Activated CD4-positive, alpha-beta T cell treated with anti-CD3 and anti-CD28 coated beads, Interleukin-2, Interleukin-6, amounts not matched to agents 100 ng/mL and 50 ng/mL, durations not matched to agents 16 hours and 8 hours (primary cell): ENCODE measurements around the gene HLCS.

ENCODE experiments used
- DNase-seq: peaks from one replicate; pipeline ENCODE4 v3.0.0-alpha.2; 2020

Gene HLCS

DNA sequence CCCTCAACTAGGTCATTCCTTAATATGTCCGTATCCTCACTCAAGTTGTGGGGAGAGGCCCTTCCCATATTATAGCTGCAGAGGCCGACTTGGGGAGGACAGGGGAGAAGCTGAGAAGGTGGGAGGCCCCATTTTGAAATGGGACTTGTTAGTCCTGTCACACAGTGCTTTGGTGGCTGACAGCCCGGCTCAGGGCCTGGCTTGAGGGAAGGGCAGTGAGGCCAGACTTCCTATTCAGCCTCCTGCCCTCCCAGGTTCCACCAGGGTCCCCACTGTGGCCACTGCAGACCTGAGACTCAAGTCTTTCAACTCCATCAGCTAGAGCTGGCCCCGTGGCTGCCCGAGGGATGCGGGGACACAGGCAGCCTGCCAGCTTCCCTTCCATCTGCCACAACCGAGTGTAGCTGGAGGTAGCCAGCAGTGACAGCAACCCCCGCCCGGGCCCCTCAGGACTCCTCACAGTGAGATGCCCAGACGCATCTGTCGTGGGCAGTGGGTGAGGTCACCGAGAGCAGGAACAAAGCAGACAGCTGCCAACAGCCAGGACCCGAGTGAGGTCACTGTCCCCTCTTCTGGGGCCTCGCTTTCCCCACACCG is 230.6 kb downstream of the HLCS start:
- no peak for DNase-seq

DNA sequence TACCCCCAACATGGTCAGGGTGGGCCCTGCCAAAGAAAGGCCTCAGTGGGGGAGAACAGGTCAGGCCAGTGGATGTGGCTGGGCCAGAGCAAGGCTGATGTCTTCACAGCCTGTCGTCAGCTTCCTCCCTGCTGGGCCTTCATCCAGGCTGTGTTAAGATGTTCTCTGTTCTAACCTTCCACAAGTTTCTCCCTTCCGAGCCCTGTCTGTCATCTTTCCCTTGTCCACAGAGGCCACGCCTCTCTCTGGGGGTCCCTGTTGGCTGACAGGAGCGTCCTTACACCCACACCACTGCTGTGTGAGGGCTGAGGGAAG is 231.3 kb downstream of the HLCS start:
- DNase-seq: no peak

DNA sequence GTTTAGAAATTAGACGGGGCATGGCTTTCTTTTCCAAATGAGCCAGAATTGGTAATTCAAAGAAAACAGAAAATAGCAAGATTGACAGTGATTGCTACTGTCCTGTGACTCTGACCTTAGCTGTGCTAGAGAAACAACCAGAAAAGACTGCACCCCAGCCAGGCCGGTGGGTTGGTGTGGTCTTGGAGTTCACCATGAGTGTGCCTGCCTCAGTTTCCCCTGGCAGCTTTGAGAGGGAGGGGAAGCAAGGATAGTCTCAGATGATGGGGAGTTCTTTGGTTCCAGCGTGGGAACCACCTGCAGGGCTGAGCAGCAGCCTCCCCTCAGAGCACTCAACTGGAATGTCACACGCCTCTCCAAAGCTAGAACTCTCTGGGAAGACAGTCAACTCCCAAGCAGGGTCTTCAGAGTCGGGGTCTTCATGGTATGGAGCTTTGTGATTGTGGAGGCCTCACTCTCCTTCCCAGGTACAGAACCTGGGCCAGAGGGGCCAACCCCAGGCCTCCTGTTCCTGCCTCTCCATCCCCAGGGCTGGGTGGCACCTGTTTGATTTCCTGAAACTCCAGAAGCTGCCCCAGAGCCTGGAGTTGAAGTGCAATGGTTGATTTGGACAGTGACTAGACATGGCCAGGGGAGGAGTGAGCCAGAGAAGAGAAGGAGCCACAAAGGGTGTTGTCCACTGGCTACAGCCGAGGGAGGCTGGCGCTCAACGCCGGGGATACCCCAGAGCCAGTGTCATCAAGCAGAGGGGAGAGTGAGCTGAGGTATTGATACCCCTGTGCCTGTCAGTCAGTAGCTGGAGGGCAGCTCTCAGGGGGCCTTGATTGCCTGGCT is 231.9 kb downstream of the HLCS start:
- no peak for DNase-seq

DNA sequence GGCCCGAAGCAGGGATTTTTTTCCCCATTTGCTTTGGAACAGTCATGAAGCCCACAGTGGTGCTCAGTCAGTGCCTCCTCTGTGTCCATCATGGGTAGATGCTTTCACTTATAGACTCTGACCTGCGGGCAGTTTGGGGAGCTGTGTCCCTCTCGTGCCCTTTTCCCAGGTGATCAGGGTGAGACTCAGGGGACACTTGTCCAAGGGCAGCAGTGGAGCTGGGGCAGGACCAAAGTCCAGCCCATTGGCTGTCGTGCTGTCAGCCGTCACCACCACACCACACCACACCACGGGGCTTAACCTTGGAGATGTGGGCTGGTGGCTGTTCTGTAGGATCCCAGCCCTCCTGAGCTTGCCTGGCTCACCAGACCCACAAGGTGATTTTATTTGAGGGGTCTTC is 232.6 kb downstream of the HLCS start:
- DNase-seq: no peak

DNA sequence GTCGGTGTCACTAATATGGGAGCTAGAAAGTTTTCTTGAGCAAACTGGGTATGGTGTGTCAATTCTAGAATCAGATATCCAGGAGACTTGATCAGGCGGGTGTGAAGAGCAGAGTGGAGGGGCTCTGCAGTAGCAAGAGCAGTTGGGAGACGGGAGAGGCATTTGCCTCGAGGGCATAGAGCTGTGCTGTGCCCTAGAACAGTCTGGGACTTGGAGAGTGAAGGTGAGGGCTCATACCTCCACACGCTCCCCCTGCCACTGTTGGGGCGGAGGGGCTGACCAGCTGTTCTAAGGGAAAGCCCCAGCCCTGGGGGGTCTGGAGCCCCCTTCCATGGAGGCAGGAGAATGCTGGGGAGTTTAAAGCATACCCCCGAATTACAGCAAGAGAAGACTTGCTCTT is 233.7 kb downstream of the HLCS start:
- DNase-seq: no peak

DNA sequence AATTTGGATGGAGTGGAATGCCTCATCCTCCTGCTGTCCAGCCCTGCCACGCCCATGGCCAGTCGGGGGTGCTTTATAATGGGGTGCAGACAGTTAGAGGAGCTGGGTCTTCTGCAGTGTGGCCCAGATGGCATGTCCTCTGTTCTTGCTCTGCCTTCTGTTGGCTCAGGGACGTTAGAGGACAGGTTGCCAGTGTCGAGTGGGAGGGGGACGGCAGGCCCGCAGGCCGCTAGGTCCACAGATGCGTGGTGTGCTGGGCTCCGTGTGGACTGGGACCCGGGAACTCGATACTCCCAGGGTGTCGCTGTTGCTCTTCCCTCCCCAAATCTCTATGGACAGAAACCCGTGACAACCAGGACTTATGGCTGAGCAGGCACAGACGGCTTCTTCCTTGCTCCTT is 234.3 kb downstream of the HLCS start:
- no peak for DNase-seq

DNA sequence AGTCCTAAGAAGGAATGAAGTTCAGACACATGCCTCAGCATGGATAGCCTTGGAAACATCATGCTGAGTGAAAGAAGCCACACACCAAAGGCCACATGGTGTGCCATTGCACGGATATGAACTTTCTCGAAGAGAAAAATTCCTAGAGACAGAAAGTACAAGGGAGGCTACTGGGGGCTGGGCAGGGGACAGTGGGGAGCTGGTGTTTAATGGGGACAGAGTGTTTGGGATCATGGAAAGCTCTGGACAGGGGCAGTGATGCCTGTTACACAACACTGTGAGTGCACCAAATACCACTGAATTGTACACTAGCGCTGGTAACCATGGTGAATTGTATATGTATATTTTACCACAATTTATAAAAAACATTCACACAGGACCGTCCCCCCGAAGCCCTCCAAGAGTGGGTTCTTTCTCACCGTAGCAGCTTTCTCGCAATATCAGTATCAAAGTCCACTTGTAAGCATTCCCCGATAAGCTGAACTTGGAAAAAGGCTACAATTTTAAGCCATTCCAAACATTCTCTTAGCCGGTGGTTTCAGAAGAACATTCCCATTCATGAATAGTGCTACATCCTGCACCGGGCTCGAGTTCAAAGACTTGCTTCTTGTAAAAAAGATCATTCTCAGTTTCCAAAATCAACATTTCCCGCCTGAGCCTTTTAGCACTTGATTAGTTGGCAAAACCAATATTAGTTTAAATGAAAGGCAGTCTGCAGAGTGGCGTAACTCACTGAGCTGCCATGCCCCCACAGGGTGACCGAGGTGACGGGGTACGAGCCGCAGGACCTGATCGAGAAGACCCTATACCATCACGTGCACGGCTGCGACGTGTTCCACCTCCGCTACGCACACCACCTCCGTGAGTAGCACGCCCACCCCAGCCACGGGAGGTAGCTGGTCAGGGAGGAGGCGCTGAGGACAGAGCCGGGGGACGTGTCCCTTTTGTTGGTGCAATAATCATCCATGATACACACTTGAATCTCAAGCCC is 235.9 kb downstream of the HLCS start:
- no peak for DNase-seq

DNA sequence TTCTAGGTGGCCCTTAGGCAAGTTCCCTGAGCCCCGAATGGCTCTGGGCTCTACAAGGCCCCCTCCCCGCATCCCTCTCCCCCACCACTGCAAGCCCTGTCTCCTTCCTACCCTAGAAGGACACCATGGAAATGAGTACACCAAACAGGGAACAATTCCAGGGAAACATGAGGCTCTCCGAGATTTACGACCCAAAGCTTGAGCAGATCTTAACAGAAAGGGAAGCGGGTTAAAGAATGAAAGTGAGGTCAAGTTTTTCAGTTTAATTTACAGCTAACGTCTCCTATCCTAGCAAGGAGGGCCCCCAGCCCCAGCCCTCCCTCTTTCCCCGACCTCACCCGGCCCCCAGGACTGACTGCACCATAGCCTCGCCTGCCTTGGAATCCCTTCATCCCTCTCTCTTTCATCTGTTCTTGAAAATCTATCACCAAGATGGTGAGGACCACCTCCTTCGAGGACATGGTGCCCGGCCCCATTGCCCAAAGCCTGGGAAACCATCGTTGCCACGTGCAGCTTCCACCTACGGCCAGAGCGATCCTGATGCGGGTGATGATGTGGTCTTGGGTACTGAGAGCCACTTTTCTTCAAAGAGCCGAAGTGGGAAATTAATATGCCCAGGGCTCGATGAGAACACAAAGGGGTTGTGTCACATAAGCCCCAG is 237.0 kb downstream of the HLCS start:
- DNase-seq: no peak

DNA sequence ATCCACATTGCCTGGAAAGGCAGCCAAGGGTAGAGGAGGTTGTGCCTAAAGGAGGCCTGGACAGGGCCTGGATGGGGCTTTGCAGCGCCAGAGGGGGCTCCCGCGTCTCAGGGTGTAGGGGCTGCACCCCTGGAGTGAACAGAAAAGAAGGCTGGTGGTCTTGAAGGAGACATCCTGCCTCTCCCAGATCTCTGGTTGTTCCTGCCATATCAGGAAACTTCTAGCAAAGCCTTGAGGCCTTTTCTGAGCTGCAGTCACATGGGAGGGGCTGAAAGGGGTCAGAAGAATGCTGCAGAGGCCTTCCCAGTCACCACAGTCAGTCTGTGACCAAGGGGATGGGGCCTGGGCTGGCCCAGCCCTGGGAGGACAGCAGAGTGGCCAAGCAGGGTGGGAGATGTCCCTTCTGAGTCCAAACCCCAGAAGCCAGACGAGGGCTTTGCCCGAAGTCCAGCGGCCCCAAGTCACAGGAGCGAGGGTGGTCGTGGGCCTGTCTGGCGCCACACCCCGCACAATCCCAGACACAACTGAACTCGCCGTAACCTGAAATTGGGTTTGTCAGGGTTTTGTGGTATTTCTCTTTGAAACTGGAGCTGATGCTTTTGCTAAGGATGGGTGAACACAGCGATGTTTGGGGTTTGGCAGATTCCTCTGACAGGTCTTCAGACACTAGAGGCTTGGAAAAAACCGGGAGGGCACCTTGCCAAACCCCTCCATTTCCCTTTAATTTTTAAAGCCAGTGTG is 237.9 kb downstream of the HLCS start:
- DNase-seq: no peak

DNA sequence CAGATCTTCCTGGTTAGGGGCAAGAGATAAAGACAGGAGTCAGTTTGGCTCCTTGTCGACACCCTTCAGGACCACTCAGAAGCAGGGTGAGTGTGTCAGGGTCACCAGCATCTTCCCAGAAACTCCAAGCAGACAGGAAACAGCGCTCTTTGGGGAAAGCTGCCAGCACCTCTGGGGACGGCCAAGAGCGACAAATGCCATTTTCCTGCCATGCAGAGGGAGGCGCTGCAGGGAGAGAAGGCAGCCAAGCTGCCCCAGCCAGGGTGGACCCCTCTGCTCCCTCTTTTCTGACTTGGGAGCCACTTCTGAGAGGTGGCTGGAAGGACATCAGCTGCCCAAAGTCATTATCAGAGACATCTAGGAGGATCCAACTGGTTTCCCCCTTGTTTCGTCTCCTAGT is 238.6 kb downstream of the HLCS start:
- no peak for DNase-seq

DNA sequence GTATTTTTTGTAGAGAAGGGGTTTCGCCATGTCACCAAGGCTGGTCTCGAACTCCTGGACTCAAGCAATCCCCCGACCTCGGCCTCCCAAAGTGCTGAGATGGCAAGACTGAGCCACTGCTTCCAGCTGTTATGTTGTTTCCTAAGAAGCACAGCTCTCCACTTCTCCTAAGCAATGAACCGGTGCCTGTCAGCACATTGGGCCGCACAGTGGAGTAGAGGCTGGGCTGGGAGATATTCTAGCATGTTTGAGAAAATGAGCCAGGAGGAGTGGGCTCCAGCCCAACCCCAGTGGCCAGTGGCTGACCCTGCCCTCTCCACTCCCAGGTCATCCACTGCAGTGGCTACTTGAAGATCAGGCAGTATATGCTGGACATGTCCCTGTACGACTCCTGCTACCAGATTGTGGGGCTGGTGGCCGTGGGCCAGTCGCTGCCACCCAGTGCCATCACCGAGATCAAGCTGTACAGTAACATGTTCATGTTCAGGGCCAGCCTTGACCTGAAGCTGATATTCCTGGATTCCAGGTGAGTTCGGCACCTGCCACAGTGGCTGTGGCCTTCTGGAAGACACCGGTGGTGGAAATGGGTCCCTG is 240.6 kb downstream of the HLCS start:
- no peak for DNase-seq

DNA sequence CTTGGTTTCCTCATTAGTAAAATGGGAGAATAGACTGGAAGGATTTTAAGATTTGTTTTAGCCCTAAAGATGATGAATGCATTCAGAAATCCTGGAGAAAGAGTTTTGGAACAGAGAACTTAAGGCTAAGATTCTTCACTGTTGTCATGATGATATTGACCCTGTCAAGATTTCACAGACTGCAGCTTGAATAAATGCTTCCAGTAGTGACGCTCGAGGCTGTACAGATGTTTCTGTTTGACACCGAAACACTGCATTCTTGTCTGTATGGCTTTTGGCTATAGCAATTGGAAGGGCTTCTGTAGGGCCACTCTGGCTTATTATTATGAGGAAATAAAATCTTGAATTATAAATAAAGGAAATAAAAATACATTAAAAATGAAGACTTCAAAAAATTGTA is 241.8 kb downstream of the HLCS start:
- DNase-seq: no peak

DNA sequence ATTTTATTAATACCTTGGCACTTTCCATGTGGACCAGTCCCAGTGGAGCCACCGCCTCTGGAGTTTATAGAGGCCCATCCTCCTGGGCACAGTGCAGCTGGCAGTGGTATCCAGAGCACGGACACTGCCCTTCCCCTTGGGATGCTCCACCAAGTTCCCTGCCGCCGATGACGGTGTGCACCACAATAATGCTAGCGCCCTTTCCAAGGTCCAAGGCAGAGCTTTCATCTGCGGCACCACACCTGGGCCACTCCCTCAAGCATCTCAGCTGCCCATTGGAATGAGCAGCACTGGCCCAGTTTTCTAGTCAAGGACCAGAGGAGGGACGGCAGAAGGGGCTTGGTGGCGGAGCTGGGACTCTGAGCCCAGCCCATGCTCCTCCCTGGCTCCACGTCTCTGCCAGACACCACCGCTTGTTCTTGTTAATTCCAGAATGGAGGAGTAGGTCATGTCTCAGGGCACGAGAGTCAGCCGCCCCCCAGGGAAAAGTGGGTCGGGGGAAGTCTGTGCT is 243.0 kb downstream of the HLCS start:
- DNase-seq: no peak

DNA sequence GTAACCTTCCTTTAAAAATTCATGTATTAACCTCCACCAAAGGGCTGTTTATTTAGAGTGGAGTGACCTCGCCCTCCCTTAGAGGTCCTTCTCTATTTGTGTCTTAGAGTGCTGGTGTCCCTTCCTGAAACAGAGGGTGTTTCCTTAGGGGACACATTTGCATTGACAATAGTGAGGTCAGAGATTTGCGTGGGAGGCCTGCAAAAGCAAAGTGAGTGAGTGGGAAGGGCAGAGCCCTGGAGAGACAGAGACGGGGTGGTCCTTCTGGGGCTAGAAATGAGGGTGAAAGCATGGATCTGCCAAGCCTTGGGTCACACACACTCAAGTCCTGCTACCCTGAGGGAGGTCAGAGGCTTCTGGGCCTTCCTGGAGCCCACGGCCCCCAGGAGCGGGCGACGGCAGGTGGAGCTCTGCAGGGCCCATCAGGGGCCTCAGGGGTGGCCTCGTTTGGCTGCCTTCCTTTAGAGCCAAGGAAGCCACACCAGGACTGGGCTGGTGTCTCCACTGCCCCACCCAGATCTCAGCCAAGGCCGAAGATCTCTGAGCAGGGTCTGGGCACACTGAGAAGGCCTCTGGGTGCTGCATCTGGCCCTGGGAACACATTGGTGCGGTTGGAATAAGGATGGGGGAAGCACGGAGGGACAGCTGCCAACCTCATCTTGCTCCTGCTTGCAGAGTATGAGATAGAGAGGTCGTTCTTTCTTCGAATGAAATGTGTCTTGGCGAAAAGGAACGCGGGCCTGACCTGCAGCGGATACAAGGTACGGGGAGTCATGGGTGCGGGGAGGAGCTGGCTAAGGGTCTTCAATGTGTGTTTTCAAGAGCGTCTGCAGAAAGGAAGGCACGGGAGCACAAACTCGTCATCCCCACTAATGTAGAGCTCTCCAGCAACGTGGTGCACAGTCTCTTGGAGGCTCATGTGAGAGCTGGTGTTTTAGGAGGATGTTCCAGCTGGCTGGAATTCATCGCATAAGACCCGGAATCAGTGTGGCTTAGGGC is 243.8 kb downstream of the HLCS start:
- no peak for DNase-seq

DNA sequence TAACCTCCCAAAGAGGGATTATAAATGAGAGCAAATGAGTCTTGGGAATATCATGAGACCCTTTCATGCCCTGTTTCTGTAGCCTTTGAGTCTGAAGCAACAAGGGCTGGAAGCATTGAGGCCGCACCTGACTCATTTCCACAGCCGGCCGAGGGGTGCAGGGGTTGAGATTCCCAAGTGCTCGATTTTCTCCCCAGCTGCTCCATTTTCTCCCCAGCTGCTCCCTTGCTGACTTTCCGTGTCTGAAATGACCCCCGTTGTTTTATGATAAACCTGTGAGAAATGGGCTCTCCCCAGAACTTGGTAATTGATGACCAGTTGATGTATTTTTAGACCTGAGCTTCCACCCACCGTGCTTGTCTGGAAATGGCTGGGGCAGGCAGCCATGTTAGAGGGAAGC is 244.7 kb downstream of the HLCS start:
- DNase-seq: no peak

DNA sequence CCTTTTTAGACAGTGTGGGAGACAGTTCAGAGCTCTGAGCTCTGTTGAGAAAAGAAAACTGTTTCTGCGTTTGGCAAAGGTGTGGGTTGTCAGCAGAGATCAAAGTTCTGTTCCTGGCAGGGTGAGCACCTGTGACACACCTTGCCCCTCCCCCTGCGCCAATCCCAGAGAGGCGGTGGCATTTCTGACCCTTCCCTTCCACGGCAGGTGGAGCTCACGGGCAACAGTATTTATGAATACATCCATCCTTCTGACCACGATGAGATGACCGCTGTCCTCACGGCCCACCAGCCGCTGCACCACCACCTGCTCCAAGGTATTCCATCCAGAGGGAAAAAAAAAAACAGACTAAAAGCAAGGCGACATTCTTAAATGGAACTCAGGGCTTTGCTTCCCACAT is 246.9 kb downstream of the HLCS start:
- no peak for DNase-seq

DNA sequence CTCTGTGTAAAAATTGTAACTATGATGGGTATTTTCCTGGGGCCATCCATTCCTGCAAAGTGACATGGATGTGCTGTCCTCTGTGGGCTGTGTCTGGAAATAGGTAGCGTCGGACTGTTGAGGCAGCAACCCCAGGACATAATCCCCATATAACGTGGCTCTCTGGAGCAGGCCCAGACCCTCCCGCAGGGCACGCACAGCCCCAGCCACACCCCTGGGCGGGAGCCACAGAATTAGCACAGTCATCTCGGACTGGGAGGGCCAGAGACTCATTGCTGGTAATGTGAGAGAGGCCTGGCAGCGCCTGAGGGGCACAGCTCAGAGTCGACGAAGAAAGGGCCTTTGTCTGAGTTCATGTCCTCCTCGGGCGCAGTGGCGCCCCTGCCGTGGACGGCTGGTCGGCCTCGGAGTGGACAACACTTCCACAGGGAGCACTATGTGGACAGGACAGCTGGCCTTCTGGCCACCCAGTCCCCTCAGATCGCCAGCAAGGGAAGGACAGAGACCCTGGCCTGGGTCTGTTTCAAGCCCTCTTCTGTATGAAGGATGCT is 247.4 kb downstream of the HLCS start:
- no peak for DNase-seq

DNA sequence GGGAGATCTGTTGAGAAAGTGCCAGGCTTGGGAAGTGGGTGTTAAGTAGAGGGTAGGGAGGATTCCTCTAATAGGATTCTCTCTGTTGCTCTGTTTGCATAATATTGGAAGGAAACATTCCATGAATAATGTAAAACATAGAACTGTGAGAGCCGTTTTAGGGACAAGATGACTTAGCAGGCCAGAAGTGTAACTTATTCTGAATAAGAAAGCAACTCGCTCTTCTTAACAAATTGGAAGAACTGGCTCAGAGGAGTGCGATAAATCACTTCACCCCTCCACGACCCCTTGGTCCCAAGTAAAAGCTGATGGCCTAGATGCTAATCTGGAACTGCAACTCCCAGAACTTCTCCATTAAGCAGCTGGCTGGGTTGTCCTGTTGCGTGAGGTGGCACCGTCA is 248.5 kb downstream of the HLCS start:
- no peak for DNase-seq

DNA sequence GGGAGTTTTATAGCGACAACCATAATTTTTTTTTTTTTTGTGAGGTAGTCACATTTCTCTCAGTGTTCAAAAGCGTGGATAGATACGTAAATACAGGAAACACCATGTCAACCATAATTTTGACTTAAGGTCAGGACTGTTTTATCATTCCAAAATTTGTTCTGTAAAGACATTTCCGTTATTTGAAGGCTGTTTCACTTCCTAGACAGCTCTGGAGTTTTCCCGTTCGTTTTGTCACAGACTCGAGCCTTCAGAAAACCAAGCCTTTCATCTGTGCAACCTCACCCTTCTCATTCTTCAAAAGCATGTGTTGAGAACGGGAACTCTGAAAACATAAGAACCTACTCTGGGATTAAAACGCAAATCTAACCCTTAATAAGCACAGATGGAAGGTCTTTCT is 249.6 kb downstream of the HLCS start:
- no peak for DNase-seq

DNA sequence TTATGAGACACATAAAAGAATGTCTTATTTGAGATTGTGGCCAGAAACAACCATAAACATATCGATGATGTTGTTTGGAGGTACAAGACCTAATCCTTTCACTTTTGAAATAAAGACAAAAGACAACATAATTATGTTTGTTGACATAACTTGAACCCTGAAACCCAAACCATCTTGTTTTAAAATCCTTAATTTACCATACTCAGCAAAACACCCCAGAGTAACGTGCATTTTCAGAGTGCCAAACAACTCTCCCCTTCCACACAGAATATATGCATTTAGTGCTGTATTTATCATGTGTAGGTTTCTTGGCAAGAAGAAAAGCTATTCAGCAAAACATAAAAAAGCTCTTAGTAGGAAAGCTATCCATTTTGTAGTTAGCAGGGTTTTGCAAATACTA is 250.1 kb downstream of the HLCS start:
- DNase-seq: no peak
